HG03520 (cell line): Measurements from ENCODE around the gene TMEM132C.

Experiments used
- ATAC-seq: cut with Tn5 transposase; IDR thresholded peaks from one replicate; pipeline ENCODE4 v1.9.1; 2021; ENCODE audit warnings: mild to moderate bottlenecking, moderate library complexity; ENCODE audit not compliant: unreplicated experiment

TMEM132C gene

GRCh38 chr12:128693771-128694170, 426.8 kb downstream of the TMEM132C start:
- ATAC-seq, result no peak

- ATAC-seq, result no peak
Observed at GRCh38 chr12:128694445-128694844, 427.5 kb downstream of the TMEM132C start.

- ATAC-seq, result no peak
Observed at GRCh38 chr12:128695697-128696096, 428.7 kb downstream of the TMEM132C start.

- no peak for ATAC-seq
Observed at GRCh38 chr12:128698301-128698972, 431.5 kb downstream of the TMEM132C start.

- ATAC-seq, result no peak
Observed at GRCh38 chr12:128699106-128699505, 432.1 kb downstream of the TMEM132C start.

GRCh38 chr12:128702371-128702770, 435.4 kb downstream of the TMEM132C start:
- ATAC-seq, result no peak

- no peak for ATAC-seq
Observed at GRCh38 chr12:128705140-128705539, 438.2 kb downstream of the TMEM132C start.

- no peak for ATAC-seq
Observed at GRCh38 chr12:128707488-128707887, 440.5 kb downstream of the TMEM132C start.

- no peak for ATAC-seq
Observed at GRCh38 chr12:128708789-128709188, 441.8 kb downstream of the TMEM132C start.

GRCh38 chr12:128709660-128710059, 442.7 kb downstream of the TMEM132C start:
- ATAC-seq, result no peak

- no peak for ATAC-seq
Observed at GRCh38 chr12:128711486-128711885, 444.5 kb downstream of the TMEM132C start.

- no peak for ATAC-seq
Observed at GRCh38 chr12:128712622-128713021, 445.7 kb downstream of the TMEM132C start.

GRCh38 chr12:128715485-128715884, 448.5 kb downstream of the TMEM132C start:
- no peak for ATAC-seq

- no peak for ATAC-seq
Observed at GRCh38 chr12:128724468-128725046, 457.6 kb downstream of the TMEM132C start.

GRCh38 chr12:128726886-128727285, 459.9 kb downstream of the TMEM132C start:
- ATAC-seq, result no peak

GRCh38 chr12:128727461-128727860, 460.5 kb downstream of the TMEM132C start:
- no peak for ATAC-seq

- ATAC-seq, result no peak
Observed at GRCh38 chr12:128727999-128728398, 461.0 kb downstream of the TMEM132C start.

- no peak for ATAC-seq
Observed at GRCh38 chr12:128729628-128730121, 462.7 kb downstream of the TMEM132C start.

- ATAC-seq, result no peak
Observed at GRCh38 chr12:128734371-128734770, 467.4 kb downstream of the TMEM132C start.

GRCh38 chr12:128737292-128737966, 470.5 kb downstream of the TMEM132C start:
- ATAC-seq, result no peak

GRCh38 chr12:128743916-128744315, 476.9 kb downstream of the TMEM132C start:
- no peak for ATAC-seq
